ENCODE measurements around the gene PTGES2. TPM values are rescaled to one million over a fixed set of nuclear protein-coding genes. Genes with fewer than 3 reads are reported as not detected.
"Not testable (repeated sequence)": the region's sequence is repeated elsewhere in the genome, so short reads cannot be mapped to it uniquely, and the experiment has no call there.

The PTGES2 gene
- polyA plus RNA-seq, 1 experiment: 91.9 TPM

DNA sequence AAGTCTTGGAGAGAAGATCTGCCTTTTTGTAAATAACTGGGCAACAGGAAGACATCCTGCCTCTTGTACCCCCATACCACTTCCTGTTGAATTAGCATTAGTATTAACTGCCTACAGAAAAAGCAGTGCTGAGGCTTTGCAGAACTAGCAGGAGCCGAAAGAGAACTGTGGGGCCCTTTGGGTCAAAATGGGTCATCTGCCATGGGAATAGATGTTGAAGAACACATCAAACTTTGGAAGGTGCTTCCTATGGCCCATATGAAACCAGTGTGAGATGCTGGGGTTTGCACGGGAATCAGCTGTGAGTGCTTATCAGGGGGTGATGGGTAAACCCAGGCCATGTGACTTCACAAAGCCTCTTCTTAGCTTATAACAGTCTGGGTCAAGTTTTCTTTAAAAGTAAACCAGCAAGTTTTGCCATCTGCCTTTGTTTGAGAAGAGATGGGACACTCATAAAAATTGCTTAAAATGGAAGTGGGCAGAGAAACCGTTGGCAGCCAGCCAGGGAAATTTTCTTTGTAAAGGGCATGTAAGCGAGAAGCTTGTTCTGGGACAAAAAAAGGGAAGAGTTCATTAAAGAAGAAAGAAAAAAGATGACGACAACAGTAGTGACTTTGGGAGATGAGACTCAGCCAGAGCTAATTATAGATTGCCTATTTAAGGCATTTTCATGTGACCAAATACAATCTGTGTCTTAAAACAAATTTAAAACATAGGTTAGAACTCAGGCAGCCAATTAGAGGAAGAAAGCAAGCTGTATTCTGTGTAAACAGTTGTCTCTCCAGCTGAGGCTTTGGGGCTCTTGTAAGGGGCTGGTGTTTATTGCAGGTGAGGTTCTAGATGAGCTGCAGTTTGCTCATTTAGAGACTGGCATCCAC lies 55.1 kb downstream of the PTGES2 start:
- TF ChIP-seq, protein P1, sequence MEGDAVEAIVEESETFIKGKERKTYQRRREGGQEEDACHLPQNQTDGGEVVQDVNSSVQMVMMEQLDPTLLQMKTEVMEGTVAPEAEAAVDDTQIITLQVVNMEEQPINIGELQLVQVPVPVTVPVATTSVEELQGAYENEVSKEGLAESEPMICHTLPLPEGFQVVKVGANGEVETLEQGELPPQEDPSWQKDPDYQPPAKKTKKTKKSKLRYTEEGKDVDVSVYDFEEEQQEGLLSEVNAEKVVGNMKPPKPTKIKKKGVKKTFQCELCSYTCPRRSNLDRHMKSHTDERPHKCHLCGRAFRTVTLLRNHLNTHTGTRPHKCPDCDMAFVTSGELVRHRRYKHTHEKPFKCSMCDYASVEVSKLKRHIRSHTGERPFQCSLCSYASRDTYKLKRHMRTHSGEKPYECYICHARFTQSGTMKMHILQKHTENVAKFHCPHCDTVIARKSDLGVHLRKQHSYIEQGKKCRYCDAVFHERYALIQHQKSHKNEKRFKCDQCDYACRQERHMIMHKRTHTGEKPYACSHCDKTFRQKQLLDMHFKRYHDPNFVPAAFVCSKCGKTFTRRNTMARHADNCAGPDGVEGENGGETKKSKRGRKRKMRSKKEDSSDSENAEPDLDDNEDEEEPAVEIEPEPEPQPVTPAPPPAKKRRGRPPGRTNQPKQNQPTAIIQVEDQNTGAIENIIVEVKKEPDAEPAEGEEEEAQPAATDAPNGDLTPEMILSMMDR (IDR thresholded peaks at IDR 0.05; ENCODE audit: insufficient read depth, low read depth, low read length): no peak
- Histone ChIP-seq H3K36me3 (ENCODE audit: control insufficient read depth, insufficient read depth, low read length) (no peaks in the 10 kb centered on the region), H3K4me3 (ENCODE audit: low read depth, low read length) (no peak overlapping the region), H3K27me3 (ENCODE audit: control insufficient read depth, insufficient read depth, low read length) (no peaks in the 10 kb centered on the region)
- DNase-seq (ENCODE audit: low read depth): peak; percentile 71
- POLR2A ChIA-PET: interaction anchor here (0.6 kb wide), 1 partner anchor 381 kb away, joined by 3 read pairs; no protein-coding TSS in a partner anchor
- CTCF ChIA-PET: interaction anchor here (1.0 to 1.3 kb wide), 5 partner anchors 19 to 142 kb away, joined by 3 to 7 read pairs (median 4); partner anchors contain the start of gene PIP5KL1

DNA sequence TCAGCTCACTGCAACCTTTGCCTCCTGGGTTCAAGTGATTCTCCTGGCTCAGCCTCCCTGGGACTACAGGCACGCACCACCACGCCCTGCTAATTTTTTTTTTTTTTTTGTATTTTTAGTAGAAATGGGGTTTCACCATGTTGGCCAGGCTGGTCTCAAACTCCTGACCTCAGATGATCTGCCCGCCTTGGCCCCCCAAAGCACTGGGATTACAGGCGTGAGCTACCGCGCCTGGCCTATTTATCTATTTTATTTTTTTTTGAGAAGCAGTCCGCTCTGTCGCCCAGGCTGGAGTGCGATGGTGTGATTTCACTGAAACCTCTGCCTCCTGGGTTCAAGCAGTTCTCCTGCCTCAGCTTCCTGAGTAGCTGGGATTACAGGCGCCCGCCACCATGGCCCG lies 56.1 kb downstream of the PTGES2 start:
- H3K27me3 ChIP-seq (ENCODE audit: control insufficient read depth, insufficient read depth, low read length); H3K4me3 ChIP-seq (ENCODE audit: low read depth, low read length); H3K36me3 ChIP-seq (ENCODE audit: control insufficient read depth, insufficient read depth, low read length); POLR2A ChIA-PET; DNase-seq (ENCODE audit: low read depth): not testable (repeated sequence)
- CTCF ChIA-PET: interaction anchor here (0.6 to 1.3 kb wide), 4 partner anchors 13 to 141 kb away, joined by 3 to 7 read pairs (median 4); partner anchors contain the start of gene PIP5KL1

DNA sequence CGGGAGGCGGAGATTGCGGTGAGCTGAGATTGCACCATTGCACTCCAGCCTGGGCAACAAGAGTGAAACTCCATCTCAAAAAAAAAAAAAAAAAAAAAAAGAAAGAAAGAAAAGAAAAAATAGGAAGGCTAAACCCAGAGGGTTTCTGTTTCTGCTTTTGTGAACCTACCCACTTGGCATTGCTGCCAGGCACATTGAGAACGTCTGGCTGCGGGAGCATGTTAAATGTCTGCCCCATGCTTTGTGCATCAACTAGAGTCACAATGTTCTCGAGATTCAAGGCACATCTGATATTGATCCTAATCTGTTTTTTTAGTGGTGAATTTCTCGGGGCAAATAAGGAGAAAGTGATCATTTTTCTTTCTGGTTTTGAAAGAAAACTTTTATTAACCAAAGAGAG lies 56.7 kb downstream of the PTGES2 start:
- no peak for DNase-seq (ENCODE audit: low read depth)
- H3K36me3 ChIP-seq (ENCODE audit: control insufficient read depth, insufficient read depth, low read length): no peaks in the 10 kb centered on the region
- no peak overlapping the region for H3K4me3 ChIP-seq (ENCODE audit: low read depth, low read length)
- TF ChIP-seq, protein P1 (IDR thresholded peaks at IDR 0.05; ENCODE audit: insufficient read depth, low read depth, low read length): no peak
- ChIA-PET CTCF (interaction anchor here (0.6 to 0.8 kb wide), 2 partner anchors 14 to 77 kb away, joined by 3 read pairs; no protein-coding TSS in a partner anchor), POLR2A (no interaction called here)
- no peaks in the 10 kb centered on the region for H3K27me3 ChIP-seq (ENCODE audit: control insufficient read depth, insufficient read depth, low read length)

Other genes with a start within 250 kb of the PTGES2 start
- 48.5 and 78.3 TPM in 2 replicates for gene ST6GALNAC6, start 228.1 kb downstream of the PTGES2 start, polyA plus RNA-seq (2011; rRNA removed)
- gene ST6GALNAC4, start 210.7 kb downstream of the PTGES2 start, polyA plus RNA-seq (2011; rRNA removed): 21.4 and 35.5 TPM in 2 replicates
- gene PIP5KL1, start 197.0 kb downstream of the PTGES2 start, polyA plus RNA-seq (2011; rRNA removed): 1.9 and 2.3 TPM in 2 replicates
- 35.0 and 55.3 TPM in 2 replicates for gene DPM2, start 189.9 kb downstream of the PTGES2 start, polyA plus RNA-seq (2011; rRNA removed)
- gene EEIG1, start 146.7 kb downstream of the PTGES2 start, polyA plus RNA-seq (2011; rRNA removed): 7.3 and 26.6 TPM in 2 replicates
- 8.2 and 10.6 TPM in 2 replicates for gene NAIF1, start 60.4 kb downstream of the PTGES2 start, polyA plus RNA-seq (2011; rRNA removed)
- gene SLC25A25, start 59.5 kb downstream of the PTGES2 start, polyA plus RNA-seq (2011; rRNA removed): 10.2 and 12.9 TPM in 2 replicates
- not detected in 2 replicates for gene LCN2, start 21.7 kb upstream of the PTGES2 start, polyA plus RNA-seq (2011; rRNA removed)
- 45.0 and 60.4 TPM in 2 replicates for gene BBLN, start 32.5 kb upstream of the PTGES2 start, polyA plus RNA-seq (2011; rRNA removed)
- 24.0 and 36.0 TPM in 2 replicates for gene CIZ1, start 63.8 kb upstream of the PTGES2 start, polyA plus RNA-seq (2011; rRNA removed)
- 6.4 and 8.4 TPM in 2 replicates for gene DNM1, start 75.7 kb upstream of the PTGES2 start, polyA plus RNA-seq (2011; rRNA removed)
- 86.6 and 91.1 TPM in 2 replicates for gene GOLGA2, start 148.3 kb upstream of the PTGES2 start, polyA plus RNA-seq (2011; rRNA removed)
- 76.4 and 77.4 TPM in 2 replicates for gene SWI5, start 148.5 kb upstream of the PTGES2 start, polyA plus RNA-seq (2011; rRNA removed)
- gene TRUB2, start 194.7 kb upstream of the PTGES2 start, polyA plus RNA-seq (2011; rRNA removed): 20.6 and 25.9 TPM in 2 replicates
- 27.3 and 34.6 TPM in 2 replicates for gene COQ4, start 195.1 kb upstream of the PTGES2 start, polyA plus RNA-seq (2011; rRNA removed)
- gene SLC27A4, start 212.8 kb upstream of the PTGES2 start, polyA plus RNA-seq (2011; rRNA removed): 9.3 and 15.2 TPM in 2 replicates
- 68.7 and 95.7 TPM in 2 replicates for gene URM1, start 243.6 kb upstream of the PTGES2 start, polyA plus RNA-seq (2011; rRNA removed)